Activated CD8-positive, alpha-beta T cell treated with anti-CD3 and anti-CD28 coated beads for 36 hours (primary cell): ENCODE measurements around the gene CCDC24. TPM values are rescaled to one million over a fixed set of nuclear protein-coding genes. Genes with fewer than 3 reads are reported as not detected.

Source experiments
- ATAC-seq: fragments of 200-7000 bp; cut with Tn5 transposase; one replicate; pipeline ENCODE4 v1.10.0; 2021; ENCODE audit warnings: mild to moderate bottlenecking, moderate library complexity
- CTCF ChIA-PET: fragments of 350-600 bp; sonication (Branson Sonifier 250); formaldehyde crosslinking; loops from one replicate; lab custom pipeline; 2021; ENCODE audit warnings: antibody characterized with exemption; lab: Charles Lee
- POLR2A ChIA-PET: fragments of 350-600 bp; sonication (Branson Sonifier 250); formaldehyde crosslinking; loops from one replicate; lab custom pipeline; 2021; ENCODE audit warnings: antibody characterized with exemption; lab: Charles Lee
- DNase-seq: peaks from one replicate; pipeline ENCODE4 v3.0.0-alpha.2; 2020
- H3K27ac Mint-ChIP-seq: one replicate; pipeline ENCODE4 v1.8.0; 2021; ENCODE audit warnings: mild to moderate bottlenecking, mixed read lengths
- H3K27me3 Mint-ChIP-seq: one replicate; pipeline ENCODE4 v1.8.0; 2021; ENCODE audit warnings: mixed read lengths
- H3K36me3 Mint-ChIP-seq: one replicate; pipeline ENCODE4 v1.8.0; 2021; ENCODE audit warnings: low read depth, mixed read lengths
- H3K4me1 Mint-ChIP-seq: one replicate; pipeline ENCODE4 v1.8.0; 2021; ENCODE audit warnings: low read depth, mixed read lengths
- H3K4me3 Mint-ChIP-seq: one replicate; pipeline ENCODE4 v1.8.0; 2021; ENCODE audit warnings: mild to moderate bottlenecking, moderate library complexity, mixed read lengths
- H3K9me3 Mint-ChIP-seq: one replicate; pipeline ENCODE4 v1.8.0; 2021; ENCODE audit warnings: mixed read lengths
- CTCF ChIP-seq: fragments of 200-600 bp; IDR thresholded peaks from one replicate; pipeline ENCODE4 v1.8.0; 2022; ENCODE audit warnings: antibody characterized with exemption, mild to moderate bottlenecking
- intact Hi-C: fragments of 100-400 bp; cut with micrococcal nuclease; formaldehyde crosslinking; loops from one replicate; pipeline ENCODE4 v1.10.0; 2022
- total RNA-seq, 2 experiments: library from RNA; stranded (reverse); gene quantifications; one replicate each; pipeline ENCODE4 v1.2.3, GENCODE V29; 2021

Gene CCDC24
- total RNA-seq, 2 experiments from 2014 or later, result 1.4 to 1.8 TPM

- Mint-ChIP-seq H3K27ac (no peak overlapping the region), H3K4me3 (no peak overlapping the region), H3K4me1 (peaks cover 4% of the 10 kb centered on the region), H3K36me3 (no peaks in the 10 kb centered on the region), H3K27me3 (peaks cover 2% of the 10 kb centered on the region), H3K9me3 (no peaks in the 10 kb centered on the region)
- ATAC-seq (no peak), DNase-seq (no peak)
- intact Hi-C loops, result loop anchor here (10.0 kb wide), 1 partner anchor 516 kb away; no protein-coding TSS in a partner anchor
- no peak for TF ChIP-seq CTCF
- ChIA-PET CTCF (interaction anchor here (0.6 to 4.5 kb wide), 5 partner anchors 35 to 811 kb away, joined by 3 to 49 read pairs (median 3); no protein-coding TSS in a partner anchor), POLR2A (interaction anchor here (0.7 kb wide), 1 partner anchor 28 kb away, joined by 3 read pairs; no protein-coding TSS in a partner anchor)
These were observed 49.4 kb downstream of the CCDC24 start for GRCh38 chr1:44040846-44041245.

GRCh38 chr1:44043176-44044070 is 52.0 kb downstream of the CCDC24 start:
- ChIA-PET POLR2A (interaction anchor here (1.8 kb wide), 1 partner anchor 69 kb away, joined by 6 read pairs; the partner anchor contains the start of gene ATP6V0B), CTCF (interaction anchor here (1.1 to 6.8 kb wide), 5 partner anchors 22 to 109 kb away, joined by 3 to 100 read pairs (median 11); no protein-coding TSS in a partner anchor)
- DNase-seq, result no peak
- ATAC-seq, result no peak
- no peak for TF ChIP-seq CTCF
- H3K4me3 Mint-ChIP-seq, result no peak overlapping the region
- H3K4me1 Mint-ChIP-seq, result peaks cover 13% of the 10 kb centered on the region
- intact Hi-C loops, result loop anchor here (10.0 kb wide), 1 partner anchor 519 kb away; no protein-coding TSS in a partner anchor
- H3K27ac Mint-ChIP-seq, result no peak overlapping the region
- H3K9me3 Mint-ChIP-seq, result no peaks in the 10 kb centered on the region
- H3K27me3 Mint-ChIP-seq, result peaks cover 2% of the 10 kb centered on the region
- H3K36me3 Mint-ChIP-seq, result no peaks in the 10 kb centered on the region

GRCh38 chr1:44044071-44044801 is 52.8 kb downstream of the CCDC24 start:
- Mint-ChIP-seq H3K4me3 (no peak overlapping the region), H3K27me3 (peaks cover 2% of the 10 kb centered on the region), H3K4me1 (peaks cover 18% of the 10 kb centered on the region), H3K9me3 (no peaks in the 10 kb centered on the region), H3K36me3 (no peaks in the 10 kb centered on the region), H3K27ac (no peak overlapping the region)
- ChIA-PET CTCF (interaction anchor here (1.4 to 6.8 kb wide), 2 partner anchors 38 to 74 kb away, joined by 3 to 100 read pairs; no protein-coding TSS in a partner anchor), POLR2A (interaction anchor here (0.5 to 1.8 kb wide), 2 partner anchors 70 to 1177 kb away, joined by 3 to 6 read pairs; partner anchors contain the start of gene ATP6V0B)
- no peak for ATAC-seq
- intact Hi-C loops, result loop anchor here (10.0 kb wide), 1 partner anchor 519 kb away; no protein-coding TSS in a partner anchor
- no peak for DNase-seq
- TF ChIP-seq CTCF, result no peak

GRCh38 chr1:44045064-44045463 is 53.7 kb downstream of the CCDC24 start:
- intact Hi-C loops, result loop anchor here (5.0 to 10.0 kb wide), 2 partner anchors 38 to 520 kb away; no protein-coding TSS in a partner anchor
- DNase-seq (no peak), ATAC-seq (no peak)
- CTCF ChIA-PET, result interaction anchor here (3.8 to 6.8 kb wide), 2 partner anchors 8 to 39 kb away, joined by 55 to 100 read pairs; no protein-coding TSS in a partner anchor
- Mint-ChIP-seq H3K4me3 (no peak overlapping the region), H3K9me3 (no peaks in the 10 kb centered on the region), H3K27me3 (peaks cover 2% of the 10 kb centered on the region), H3K27ac (no peak overlapping the region), H3K4me1 (peaks cover 18% of the 10 kb centered on the region), H3K36me3 (no peaks in the 10 kb centered on the region)
- POLR2A ChIA-PET, result no interaction called here
- no peak for TF ChIP-seq CTCF

Other genes with a start within 250 kb of the CCDC24 start
- under 1 TPM; 0.36 to 0.68 TPM for gene ARTN, start 57.8 kb upstream of the CCDC24 start, total RNA-seq
- gene IPO13, start 44.6 kb upstream of the CCDC24 start, total RNA-seq, result 10 to 100 TPM; 16.2 to 16.5 TPM
- gene DPH2, start 21.6 kb upstream of the CCDC24 start, total RNA-seq, result 10 to 100 TPM; 29.6 to 34.1 TPM
- gene ATP6V0B, start 16.6 kb upstream of the CCDC24 start, total RNA-seq, result 10 to 100 TPM; 67.6 to 75.5 TPM
- gene B4GALT2, start 12.4 kb upstream of the CCDC24 start, total RNA-seq, result 10 to 100 TPM; 35.4 to 35.5 TPM
- gene SLC6A9, start 39.9 kb downstream of the CCDC24 start, total RNA-seq, result 1 to 10 TPM; 6.5 to 7.4 TPM
- not detected for gene KLF17, start 127.2 kb downstream of the CCDC24 start, total RNA-seq
- not detected for gene KLF18, start 150.0 kb downstream of the CCDC24 start, total RNA-seq
- gene DMAP1, start 221.9 kb downstream of the CCDC24 start, total RNA-seq, result 10 to 100 TPM; 26.5 to 29.6 TPM